ENCODE measurements around the gene IMPDH2.

IMPDH2 gene

GRCh38 chr3:49057268-49057667 is 28.1 kb upstream of the IMPDH2 start:
- H3K79me2 ChIP-seq (ENCODE audit: insufficient read depth, low read depth) = no peaks in the 10 kb centered on the region
- no peak for TF ChIP-seq CTCF (conservative IDR thresholded peaks at IDR 0.05; ENCODE audit: low read depth, low read length)
- H4K20me1 ChIP-seq (ENCODE audit: insufficient read depth) = no peaks in the 10 kb centered on the region
- H3K4me3 ChIP-seq (IDR thresholded peaks at IDR 0.05; ENCODE audit: insufficient read depth, low read depth, low read length) = no peak overlapping the region
- H3K27ac ChIP-seq = no peak overlapping the region
- H3K9ac ChIP-seq = no peak overlapping the region
- no peaks in the 10 kb centered on the region for H3K36me3 ChIP-seq (ENCODE audit: insufficient read depth)
- no peak overlapping the region for H2AFZ ChIP-seq (ENCODE audit: low read depth)
- no peaks in the 10 kb centered on the region for H3K27me3 ChIP-seq (ENCODE audit: insufficient read depth, low read depth)
- H3K4me1 ChIP-seq (ENCODE audit: low read depth, poor library complexity, severe bottlenecking) = peaks cover 5% of the 10 kb centered on the region
- no peak overlapping the region for H3K4me2 ChIP-seq

- Histone ChIP-seq H3K27me3 (ENCODE audit: insufficient read depth, low read depth) (no peaks in the 10 kb centered on the region), H3K4me1 (ENCODE audit: low read depth, poor library complexity, severe bottlenecking) (no peaks in the 10 kb centered on the region), H4K20me1 (ENCODE audit: insufficient read depth) (no peaks in the 10 kb centered on the region), H3K27ac (no peak overlapping the region), H2AFZ (ENCODE audit: low read depth) (no peak overlapping the region), H3K36me3 (ENCODE audit: insufficient read depth) (no peaks in the 10 kb centered on the region), H3K4me3 (IDR thresholded peaks at IDR 0.05; ENCODE audit: insufficient read depth, low read depth, low read length) (no peak overlapping the region), H3K9ac (no peak overlapping the region), H3K4me2 (no peak overlapping the region), H3K79me2 (ENCODE audit: insufficient read depth, low read depth) (no peaks in the 10 kb centered on the region)
- no peak for TF ChIP-seq CTCF (conservative IDR thresholded peaks at IDR 0.05; ENCODE audit: low read depth, low read length)
Observed at GRCh38 chr3:49054344-49054862, 25.2 kb upstream of the IMPDH2 start.

GRCh38 chr3:49053543-49053942 is 24.3 kb upstream of the IMPDH2 start:
- Histone ChIP-seq H2AFZ (ENCODE audit: low read depth) (no peak overlapping the region), H3K36me3 (ENCODE audit: insufficient read depth) (no peaks in the 10 kb centered on the region), H3K4me1 (ENCODE audit: low read depth, poor library complexity, severe bottlenecking) (no peaks in the 10 kb centered on the region), H4K20me1 (ENCODE audit: insufficient read depth) (no peaks in the 10 kb centered on the region), H3K4me2 (no peak overlapping the region), H3K27ac (no peak overlapping the region), H3K9ac (no peak overlapping the region), H3K4me3 (IDR thresholded peaks at IDR 0.05; ENCODE audit: insufficient read depth, low read depth, low read length) (no peak overlapping the region), H3K27me3 (ENCODE audit: insufficient read depth, low read depth) (no peaks in the 10 kb centered on the region), H3K79me2 (ENCODE audit: insufficient read depth, low read depth) (no peaks in the 10 kb centered on the region)
- TF ChIP-seq CTCF (conservative IDR thresholded peaks at IDR 0.05; ENCODE audit: low read depth, low read length) = no peak

- no peaks in the 10 kb centered on the region for H3K4me1 ChIP-seq (ENCODE audit: low read depth, poor library complexity, severe bottlenecking)
- no peak overlapping the region for H3K27ac ChIP-seq
- H3K27me3 ChIP-seq (ENCODE audit: insufficient read depth, low read depth) = no peaks in the 10 kb centered on the region
- no peak for TF ChIP-seq CTCF (conservative IDR thresholded peaks at IDR 0.05; ENCODE audit: low read depth, low read length)
- no peak overlapping the region for H2AFZ ChIP-seq (ENCODE audit: low read depth)
- H3K9ac ChIP-seq = no peak overlapping the region
- no peaks in the 10 kb centered on the region for H3K79me2 ChIP-seq (ENCODE audit: insufficient read depth, low read depth)
- no peak overlapping the region for H3K4me2 ChIP-seq
- H3K4me3 ChIP-seq (IDR thresholded peaks at IDR 0.05; ENCODE audit: insufficient read depth, low read depth, low read length) = no peak overlapping the region
- H3K36me3 ChIP-seq (ENCODE audit: insufficient read depth) = no peaks in the 10 kb centered on the region
- no peaks in the 10 kb centered on the region for H4K20me1 ChIP-seq (ENCODE audit: insufficient read depth)
Observed at GRCh38 chr3:49035281-49035680, 6.1 kb upstream of the IMPDH2 start.

Data from KMS-11 (cell line).